ENCODE data around the gene RICTOR. TPM values are rescaled to one million over a fixed set of nuclear protein-coding genes. Genes with fewer than 3 reads are reported as not detected.
"Not testable (repeated sequence)": the region's sequence is repeated elsewhere in the genome, so short reads cannot be mapped to it uniquely, and the experiment has no call there.

RICTOR gene
- total RNA-seq, 1 donor from 2014 or later, result 20.4 TPM

- peak in 1 of 2 donors; percentile 6 for DNase-seq (ENCODE audit: low read depth in 2 of 2)
Measured at GRCh38 chr5:39014561-39014960, 59.6 kb downstream of the RICTOR start.

- no peak for DNase-seq (ENCODE audit: low read depth in 2 of 2)
Measured at GRCh38 chr5:39013938-39014337, 60.3 kb downstream of the RICTOR start.

GRCh38 chr5:39010958-39011357 lies 63.2 kb downstream of the RICTOR start:
- DNase-seq (ENCODE audit: low read depth in 2 of 2), result not testable (repeated sequence)

- no peak for DNase-seq (ENCODE audit: low read depth in 2 of 2)
Measured at GRCh38 chr5:39009981-39010380, 64.2 kb downstream of the RICTOR start.

- no peak for DNase-seq (ENCODE audit: low read depth in 2 of 2)
Measured at GRCh38 chr5:39009280-39009679, 64.9 kb downstream of the RICTOR start.

- no peak for DNase-seq (ENCODE audit: low read depth in 2 of 2)
Measured at GRCh38 chr5:39006650-39007049, 67.5 kb downstream of the RICTOR start.

GRCh38 chr5:39005566-39006232 lies 68.5 kb downstream of the RICTOR start:
- DNase-seq (ENCODE audit: low read depth in 2 of 2), result peak in 1 of 2 donors; percentile 18

GRCh38 chr5:39001683-39002082 lies 72.5 kb downstream of the RICTOR start:
- DNase-seq (ENCODE audit: low read depth in 2 of 2), result no peak

- no peak for DNase-seq (ENCODE audit: low read depth in 2 of 2)
Measured at GRCh38 chr5:38999037-38999436, 75.2 kb downstream of the RICTOR start.

- DNase-seq (ENCODE audit: low read depth in 2 of 2), result no peak
Measured at GRCh38 chr5:38997591-38997990, 76.6 kb downstream of the RICTOR start.

GRCh38 chr5:38996123-38996522 lies 78.1 kb downstream of the RICTOR start:
- no peak for DNase-seq (ENCODE audit: low read depth in 2 of 2)

GRCh38 chr5:38994324-38994927 lies 79.8 kb downstream of the RICTOR start:
- peak; percentile 64 to 80 for DNase-seq (ENCODE audit: low read depth in 2 of 2)

- DNase-seq (ENCODE audit: low read depth in 2 of 2), result not testable (repeated sequence)
Measured at GRCh38 chr5:38989974-38990719, 84.1 kb downstream of the RICTOR start.

- DNase-seq (ENCODE audit: low read depth in 2 of 2), result no peak
Measured at GRCh38 chr5:38985909-38986452, 88.2 kb downstream of the RICTOR start.

- DNase-seq (ENCODE audit: low read depth in 2 of 2), result no peak
Measured at GRCh38 chr5:38979535-38979934, 94.7 kb downstream of the RICTOR start.

GRCh38 chr5:38978036-38978435 lies 96.2 kb downstream of the RICTOR start:
- no peak for DNase-seq (ENCODE audit: low read depth in 2 of 2)

GRCh38 chr5:38968665-38969064 lies 105.5 kb downstream of the RICTOR start:
- DNase-seq (ENCODE audit: low read depth in 2 of 2), result no peak

- DNase-seq (ENCODE audit: low read depth in 2 of 2), result no peak
Measured at GRCh38 chr5:38961691-38962090, 112.5 kb downstream of the RICTOR start.

GRCh38 chr5:38953426-38954012 lies 120.7 kb downstream of the RICTOR start:
- no peak for DNase-seq (ENCODE audit: low read depth in 2 of 2)

GRCh38 chr5:38948501-38948900 lies 125.7 kb downstream of the RICTOR start:
- no peak for DNase-seq (ENCODE audit: low read depth in 2 of 2)

GRCh38 chr5:38944282-38944681 lies 129.9 kb downstream of the RICTOR start:
- DNase-seq (ENCODE audit: low read depth in 2 of 2), result no peak

- DNase-seq (ENCODE audit: low read depth in 2 of 2), result no peak
Measured at GRCh38 chr5:38941912-38942311, 132.3 kb downstream of the RICTOR start.

All from dermis microvascular lymphatic vessel endothelial cell (primary cell).